GM12891 (cell line): ENCODE data around the gene SUPV3L1.
"Not testable (repeated sequence)": the region's sequence is repeated elsewhere in the genome, so short reads cannot be mapped to it uniquely, and the experiment has no call there.

Experiments used
- DNase-seq: peaks from one replicate; pipeline ENCODE4 v3.0.0; 2011; ENCODE audit warnings: low spot score; ENCODE audit not compliant: insufficient read length
- FAIRE-seq: peaks from 2 replicates; lab custom pipeline; 2011; peaks lifted over from hg19 to GRCh38; lab: Jason Lieb, UNC
- PAX5 ChIP-seq: IDR thresholded peaks from 2 replicates; pipeline ENCODE4 v1.6.1; 2011; ENCODE audit warnings: low read length, moderate library complexity, mild to moderate bottlenecking; ENCODE audit not compliant: insufficient read depth, severe bottlenecking
- POLR2A ChIP-seq: IDR thresholded peaks from 2 replicates; pipeline ENCODE4 v1.6.1; 2011; ENCODE audit warnings: low read depth, low read length, control low read depth
- POLR2AphosphoS5 ChIP-seq: IDR thresholded peaks from 2 replicates; pipeline ENCODE4 v1.6.1; 2011; ENCODE audit warnings: low read depth, low read length, control low read depth
- POU2F2 ChIP-seq: IDR thresholded peaks from 2 replicates; pipeline ENCODE4 v1.6.1; 2011; ENCODE audit warnings: low read depth, mild to moderate bottlenecking, control low read depth, low read length, moderate library complexity
- SPI1 ChIP-seq: IDR thresholded peaks from 2 replicates; pipeline ENCODE4 v1.6.1; 2011; ENCODE audit warnings: low read depth, low read length, control low read depth
- TAF1 ChIP-seq: IDR thresholded peaks from 2 replicates; pipeline ENCODE4 v1.6.1; 2011; ENCODE audit warnings: low read depth, low read length, control low read depth

Gene SUPV3L1

GRCh38 chr10:69241575-69241974 lies 61.5 kb downstream of the SUPV3L1 start:
- no peak for DNase-seq
- TF ChIP-seq POLR2AphosphoS5 (no peak), PAX5 (no peak), POU2F2 (no peak), TAF1 (no peak), SPI1 (no peak), POLR2A (no peak)
- no peak for FAIRE-seq

- DNase-seq (no peak), FAIRE-seq (no peak)
- no peak for TF ChIP-seq POLR2A
- TF ChIP-seq TAF1: no peak
- TF ChIP-seq POLR2AphosphoS5: no peak
- TF ChIP-seq POU2F2: no peak
- TF ChIP-seq SPI1: no peak
- TF ChIP-seq PAX5: no peak
Measured at GRCh38 chr10:69242040-69242851, 62.2 kb downstream of the SUPV3L1 start.

GRCh38 chr10:69242852-69243212 lies 62.8 kb downstream of the SUPV3L1 start:
- no peak for FAIRE-seq
- TF ChIP-seq SPI1: no peak
- TF ChIP-seq POU2F2: no peak
- TF ChIP-seq TAF1: no peak
- no peak for TF ChIP-seq POLR2AphosphoS5
- TF ChIP-seq PAX5: no peak
- no peak for TF ChIP-seq POLR2A
- no peak for DNase-seq

GRCh38 chr10:69243817-69244216 lies 63.8 kb downstream of the SUPV3L1 start:
- DNase-seq: no peak
- TF ChIP-seq PAX5: no peak
- no peak for TF ChIP-seq SPI1
- TF ChIP-seq TAF1: no peak
- no peak for TF ChIP-seq POLR2AphosphoS5
- no peak for TF ChIP-seq POU2F2
- TF ChIP-seq POLR2A: no peak
- FAIRE-seq: no peak

- no peak for DNase-seq
- no peak for TF ChIP-seq POU2F2
- no peak for TF ChIP-seq PAX5
- TF ChIP-seq POLR2A: no peak
- TF ChIP-seq TAF1: no peak
- FAIRE-seq: no peak
Measured at GRCh38 chr10:69246036-69246435, 66.0 kb downstream of the SUPV3L1 start.

- FAIRE-seq (no peak), DNase-seq (no peak)
- TF ChIP-seq POLR2AphosphoS5 (no peak), PAX5 (no peak), TAF1 (no peak), POU2F2 (no peak), SPI1 (no peak), POLR2A (no peak)
Measured at GRCh38 chr10:69246581-69247312, 66.7 kb downstream of the SUPV3L1 start.

GRCh38 chr10:69247313-69247710 lies 67.3 kb downstream of the SUPV3L1 start:
- no peak for FAIRE-seq

GRCh38 chr10:69248117-69248730 lies 68.2 kb downstream of the SUPV3L1 start:
- no peak for DNase-seq
- TF ChIP-seq PAX5: no peak
- no peak for TF ChIP-seq SPI1
- no peak for TF ChIP-seq TAF1
- TF ChIP-seq POU2F2: no peak
- TF ChIP-seq POLR2AphosphoS5: no peak
- FAIRE-seq: no peak

More at GRCh38 chr10:69247313-69247710, 67.3 kb downstream of the SUPV3L1 start:
- DNase-seq: no peak
- TF ChIP-seq PAX5 (no peak), TAF1 (no peak), SPI1 (no peak), POU2F2 (no peak), POLR2A (no peak), POLR2AphosphoS5 (no peak)

- FAIRE-seq (no peak), DNase-seq (no peak)
- TF ChIP-seq POLR2A (no peak), POU2F2 (no peak), PAX5 (no peak), TAF1 (no peak), POLR2AphosphoS5 (no peak), SPI1 (no peak)
Measured at GRCh38 chr10:69250041-69250440, 70.0 kb downstream of the SUPV3L1 start.

- not testable (repeated sequence) for FAIRE-seq, DNase-seq
Measured at GRCh38 chr10:69251417-69251816, 71.4 kb downstream of the SUPV3L1 start.
